Sigmoid colon (tissue), 7 donors: Measurements from ENCODE around the gene TRIM25. TPM values are rescaled to one million over a fixed set of nuclear protein-coding genes. Genes with fewer than 3 reads are reported as not detected.

ENCODE experiments used
- DNase-seq: peaks from one replicate; pipeline ENCODE4 v3.0.0-alpha.2; 2019
- H3K27ac ChIP-seq, 4 donors: fragments of 200-600 bp; sonication (generic); one replicate each; pipeline ENCODE4 v1.5.1; 2016 to 2019; ENCODE audit warnings: mild to moderate bottlenecking in 1 of 4
- H3K27me3 ChIP-seq, 3 donors: fragments of 200-600 bp; sonication (generic); one replicate each; pipeline ENCODE4 v1.5.1; 2019; ENCODE audit warnings: mild to moderate bottlenecking in 1 of 3
- H3K36me3 ChIP-seq, 4 donors: fragments of 200-600 bp; sonication (generic); one replicate each; pipeline ENCODE4 v1.5.1; 2016 to 2019
- H3K4me1 ChIP-seq, 4 donors: fragments of 200-600 bp; sonication (generic); one replicate each; pipeline ENCODE4 v1.5.1; 2017 to 2019
- H3K4me3 ChIP-seq, 4 donors: fragments of 200-600 bp; sonication (generic); one replicate each; pipeline ENCODE4 v1.5.1; 2017 to 2019; ENCODE audit warnings: mild to moderate bottlenecking in 2 of 4, moderate library complexity in 1 of 4
- H3K9me3 ChIP-seq, 4 donors: fragments of 200-600 bp in 3 of 4; sonication (generic) in 3 of 4; one replicate each; pipeline versions ENCODE4 v1.5.1 to v1.6.1; 2013 to 2019
- EP300 ChIP-seq, 4 donors: sonication (generic); formaldehyde crosslinking; IDR thresholded peaks; one replicate each; pipeline ENCODE4 v1.6.1; 2017; ENCODE audit warnings: antibody characterized with exemption in 4 of 4
- POLR2A ChIP-seq, 2 donors: fragments of 450-650 bp; IDR thresholded peaks; one replicate each; pipeline ENCODE4 v1.6.1; 2016; ENCODE audit warnings: antibody characterized with exemption in 2 of 2, mild to moderate bottlenecking in 2 of 2, moderate library complexity in 2 of 2
- POLR2AphosphoS5 ChIP-seq, 4 donors: sonication (generic); formaldehyde crosslinking; IDR thresholded peaks; one replicate each; pipeline ENCODE4 v1.6.1; 2017; ENCODE audit warnings: antibody characterized with exemption in 4 of 4
- WGBS, 2 donors: extraction: QIAGEN DNeasy Blood & Tissue Kit; methylation state at CpG; one replicate each; pipeline ENCODE4 v1.1.7; 2013; 5-methylcytosine and 5-hydroxymethylcytosine counted together
- intact Hi-C: fragments of 100-400 bp; cut with DNase I; formaldehyde crosslinking; loops from one replicate; pipeline ENCODE4 v1.15.1; 2023
- polyA plus RNA-seq, 3 donors: library from polyadenylated mRNA; stranded (reverse); fragments of 200-250 nt; gene quantifications; one replicate each; pipeline ENCODE4 v1.2.3, GENCODE V29; 2013
- total RNA-seq, 4 donors: library from RNA; depleted of rRNA; stranded (reverse); fragments of >200 nt; gene quantifications; one replicate each; pipeline ENCODE4 v1.1.0, GENCODE V29; 2016
- TF ChIP-seq, protein P1 (sequence below), 4 experiments: fragments of 450-650 bp in 3 of 4; fragments of 200-600 bp in 1 of 4; IDR thresholded peaks; one replicate each; pipeline ENCODE4 v1.5.1; 2016 to 2019; ENCODE audit warnings: antibody characterized with exemption in 4 of 4, mild to moderate bottlenecking in 3 of 4, moderate library complexity in 2 of 4
- donor health status: healthy with polysubstance abuse.
- donor health status: Bipolar disorder and iron deficiency.
- donor health status: healthy.

Gene TRIM25
- total and polyA plus RNA-seq, 7 donors, result 10.8 to 51.6 (median 20.3) TPM

DNA sequence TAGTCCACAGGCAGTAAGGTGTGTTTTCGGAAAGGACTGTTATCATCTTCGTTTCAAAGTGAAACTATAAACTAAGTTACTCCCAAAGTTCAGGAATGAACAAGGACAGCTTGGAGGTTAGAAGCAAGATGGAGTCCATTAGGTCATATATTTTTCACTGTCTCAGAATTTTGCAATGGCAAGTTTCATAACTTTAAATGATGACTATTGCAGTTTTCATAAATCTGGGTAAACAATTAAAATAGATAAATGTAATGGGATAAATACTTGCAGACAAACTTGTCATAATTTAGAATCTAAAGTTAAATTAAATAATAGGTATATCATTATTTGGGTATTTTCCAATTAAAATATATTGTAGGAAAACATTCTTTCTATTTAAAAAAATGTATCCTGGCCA, 14.7 kb upstream of the TRIM25 start:
- no peaks in the 10 kb centered on the region for H3K4me1 ChIP-seq
- H3K27me3 ChIP-seq, result no peaks in the 10 kb centered on the region
- no peak for DNase-seq
- H3K9me3 ChIP-seq, result no peaks in the 10 kb centered on the region
- H3K4me3 ChIP-seq, result no peak overlapping the region
- H3K36me3 ChIP-seq, result peaks cover 0 to 4% (median 0%) of the 10 kb centered on the region in 4 donors
- TF ChIP-seq, protein P1, sequence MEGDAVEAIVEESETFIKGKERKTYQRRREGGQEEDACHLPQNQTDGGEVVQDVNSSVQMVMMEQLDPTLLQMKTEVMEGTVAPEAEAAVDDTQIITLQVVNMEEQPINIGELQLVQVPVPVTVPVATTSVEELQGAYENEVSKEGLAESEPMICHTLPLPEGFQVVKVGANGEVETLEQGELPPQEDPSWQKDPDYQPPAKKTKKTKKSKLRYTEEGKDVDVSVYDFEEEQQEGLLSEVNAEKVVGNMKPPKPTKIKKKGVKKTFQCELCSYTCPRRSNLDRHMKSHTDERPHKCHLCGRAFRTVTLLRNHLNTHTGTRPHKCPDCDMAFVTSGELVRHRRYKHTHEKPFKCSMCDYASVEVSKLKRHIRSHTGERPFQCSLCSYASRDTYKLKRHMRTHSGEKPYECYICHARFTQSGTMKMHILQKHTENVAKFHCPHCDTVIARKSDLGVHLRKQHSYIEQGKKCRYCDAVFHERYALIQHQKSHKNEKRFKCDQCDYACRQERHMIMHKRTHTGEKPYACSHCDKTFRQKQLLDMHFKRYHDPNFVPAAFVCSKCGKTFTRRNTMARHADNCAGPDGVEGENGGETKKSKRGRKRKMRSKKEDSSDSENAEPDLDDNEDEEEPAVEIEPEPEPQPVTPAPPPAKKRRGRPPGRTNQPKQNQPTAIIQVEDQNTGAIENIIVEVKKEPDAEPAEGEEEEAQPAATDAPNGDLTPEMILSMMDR (IDR thresholded peaks at IDR 0.05), result no peak
- no peak for TF ChIP-seq EP300 (IDR thresholded peaks at IDR 0.05)
- TF ChIP-seq POLR2AphosphoS5 (IDR thresholded peaks at IDR 0.05), result no peak
- no peak for TF ChIP-seq POLR2A (IDR thresholded peaks at IDR 0.05)
- intact Hi-C loops, result no loop called here
- no peak overlapping the region for H3K27ac ChIP-seq
- 91 to 99% methylated on average over 2 of the region's 2 CpGs for WGBS, 2 donors

- H3K4me3 ChIP-seq, result no peak overlapping the region
- TF ChIP-seq POLR2A (IDR thresholded peaks at IDR 0.05) (no peak), EP300 (IDR thresholded peaks at IDR 0.05) (no peak), POLR2AphosphoS5 (IDR thresholded peaks at IDR 0.05) (no peak)
- TF ChIP-seq, protein P1 (IDR thresholded peaks at IDR 0.05), result no peak
- DNase-seq, result no peak
- intact Hi-C loops, result no loop called here
- H3K4me1 ChIP-seq, result no peaks in the 10 kb centered on the region
- no peak overlapping the region for H3K27ac ChIP-seq
- no peaks in the 10 kb centered on the region for H3K36me3 ChIP-seq
- WGBS, 2 donors, result 60 to 69% methylated on average over 2 of the region's 2 CpGs
- no peaks in the 10 kb centered on the region for H3K9me3 ChIP-seq
- H3K27me3 ChIP-seq, result no peaks in the 10 kb centered on the region
Measured at GRCh38 chr17:56926704-56927103, 12.9 kb upstream of the TRIM25 start.

DNA sequence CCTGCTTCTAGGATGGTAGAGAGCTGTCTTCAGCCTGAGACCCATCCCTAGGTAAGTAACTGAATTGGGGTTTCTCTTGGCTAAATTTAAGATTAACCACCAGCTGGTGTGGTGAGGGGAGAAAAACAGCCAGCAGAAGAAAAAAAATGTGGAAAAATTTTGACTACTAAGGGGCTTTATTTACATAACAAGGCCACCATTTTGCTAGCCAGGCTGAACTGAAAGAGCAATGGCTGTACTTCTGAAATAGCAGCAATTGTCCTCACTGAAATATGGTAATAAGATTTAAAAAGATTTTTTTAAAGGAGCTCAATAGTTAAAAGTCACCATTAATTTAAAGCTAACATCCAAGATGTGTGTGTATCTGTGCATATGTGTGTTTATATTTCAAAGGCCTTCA, 12.4 kb upstream of the TRIM25 start:
- Histone ChIP-seq H3K27me3 (no peaks in the 10 kb centered on the region), H3K27ac (no peak overlapping the region), H3K36me3 (no peaks in the 10 kb centered on the region), H3K4me1 (no peaks in the 10 kb centered on the region), H3K9me3 (no peaks in the 10 kb centered on the region), H3K4me3 (no peak overlapping the region)
- TF ChIP-seq POLR2A (IDR thresholded peaks at IDR 0.05) (no peak), POLR2AphosphoS5 (IDR thresholded peaks at IDR 0.05) (no peak), EP300 (IDR thresholded peaks at IDR 0.05) (no peak)
- TF ChIP-seq, protein P1 (IDR thresholded peaks at IDR 0.05), result no peak
- intact Hi-C loops, result no loop called here
- DNase-seq, result no peak

DNA sequence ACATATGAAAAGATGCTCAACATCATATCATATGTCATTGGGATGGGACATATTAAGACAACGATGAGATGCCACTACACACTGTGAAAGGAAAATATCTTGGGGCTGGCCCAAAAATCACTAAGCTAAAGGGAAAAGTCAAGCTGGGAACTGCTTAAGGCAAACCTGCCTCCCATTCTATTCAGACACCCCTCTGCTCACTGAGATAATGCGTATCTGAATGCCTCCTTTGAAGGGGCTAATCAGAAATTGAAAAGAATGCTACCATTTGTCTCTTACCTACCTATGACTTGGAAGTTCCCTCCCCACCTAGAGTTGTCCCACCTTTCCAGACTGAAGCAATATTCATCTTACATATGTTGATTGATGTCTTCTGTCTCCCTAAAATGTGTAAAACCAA, 11.2 kb upstream of the TRIM25 start:
- Histone ChIP-seq H3K27ac (no peak overlapping the region), H3K9me3 (no peaks in the 10 kb centered on the region), H3K4me1 (no peaks in the 10 kb centered on the region), H3K36me3 (no peaks in the 10 kb centered on the region), H3K27me3 (no peaks in the 10 kb centered on the region), H3K4me3 (no peak overlapping the region)
- intact Hi-C loops, result no loop called here
- WGBS, 2 donors, result 68 to 97% methylated on average over 2 of the region's 2 CpGs
- TF ChIP-seq POLR2AphosphoS5 (IDR thresholded peaks at IDR 0.05), result no peak
- TF ChIP-seq, protein P1 (IDR thresholded peaks at IDR 0.05), result no peak
- no peak for DNase-seq

- TF ChIP-seq POLR2AphosphoS5 (IDR thresholded peaks at IDR 0.05) (no peak), EP300 (IDR thresholded peaks at IDR 0.05) (no peak)
- no peaks in the 10 kb centered on the region for H3K9me3 ChIP-seq
- no peaks in the 10 kb centered on the region for H3K27me3 ChIP-seq
- no peak for DNase-seq
- no peak overlapping the region for H3K4me3 ChIP-seq
- intact Hi-C loops, result no loop called here
- WGBS, 2 donors, result 89 to 96% methylated on average over 1 of the region's 1 CpG
- no peak overlapping the region for H3K27ac ChIP-seq
- H3K36me3 ChIP-seq, result no peaks in the 10 kb centered on the region
- H3K4me1 ChIP-seq, result peaks cover 0 to 14% (median 11%) of the 10 kb centered on the region in 4 donors
Measured at GRCh38 chr17:56919717-56920116, 5.9 kb upstream of the TRIM25 start.
